Astrocyte of the cerebellum (primary cell): ENCODE results near the gene CCL26.
"Not testable (repeated sequence)": the region's sequence is repeated elsewhere in the genome, so short reads cannot be mapped to it uniquely, and the experiment has no call there.

Experiments used
- DNase-seq: peaks from one replicate; pipeline ENCODE4 v3.0.0-alpha.2; 2011; ENCODE audit warnings: low read depth
- H3K4me3 ChIP-seq: 2 replicates; pipeline ENCODE4 v1.5.1; 2011; ENCODE audit warnings: mild to moderate bottlenecking, low read depth, low read length, moderate library complexity
- in situ Hi-C: cut with HindIII; loops from 2 replicates; pipeline ENCODE4 v1.10.0; 2017; ENCODE audit warnings: low sequenced_read_pairs
- TF ChIP-seq, protein P1 (sequence below): IDR thresholded peaks from 2 replicates; pipeline ENCODE4 v1.5.1; 2012; ENCODE audit warnings: low read length, low read depth, moderate library complexity, mild to moderate bottlenecking; ENCODE audit errors: missing control alignments

Gene CCL26

DNA sequence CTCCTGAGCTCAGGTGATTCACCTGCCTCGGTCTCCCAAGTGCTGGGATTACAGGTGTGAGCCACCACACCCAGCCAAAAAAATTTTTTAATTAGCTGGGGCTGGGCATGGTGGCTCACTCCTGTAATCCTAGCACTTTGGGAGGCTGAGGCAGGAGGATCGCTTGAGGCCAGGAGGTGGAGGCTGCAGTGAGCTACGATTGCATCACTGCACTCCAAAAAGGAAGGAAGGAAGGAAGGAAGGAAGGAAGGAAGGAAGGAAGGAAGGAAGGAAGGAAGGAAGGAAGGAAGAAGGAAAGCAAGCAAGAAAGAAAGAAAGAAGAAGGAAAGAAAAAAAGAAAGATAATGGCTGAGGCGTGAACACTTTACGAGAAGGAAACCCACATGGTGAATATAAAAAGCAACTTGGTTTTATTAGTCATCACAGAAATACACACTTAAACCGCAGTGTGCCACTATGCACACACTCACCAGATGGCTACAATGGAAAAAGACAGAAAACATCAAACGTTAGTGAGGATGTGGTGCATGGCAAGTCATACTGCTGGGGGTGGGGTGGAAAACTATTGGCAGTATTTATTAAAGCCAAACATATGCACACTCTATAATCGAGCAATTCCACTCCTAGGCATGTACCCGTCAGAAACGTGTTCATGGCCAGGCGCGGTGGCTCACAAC lies 4.4 kb upstream of the CCL26 start:
- DNase-seq, result peak; percentile 86
- TF ChIP-seq, protein P1, sequence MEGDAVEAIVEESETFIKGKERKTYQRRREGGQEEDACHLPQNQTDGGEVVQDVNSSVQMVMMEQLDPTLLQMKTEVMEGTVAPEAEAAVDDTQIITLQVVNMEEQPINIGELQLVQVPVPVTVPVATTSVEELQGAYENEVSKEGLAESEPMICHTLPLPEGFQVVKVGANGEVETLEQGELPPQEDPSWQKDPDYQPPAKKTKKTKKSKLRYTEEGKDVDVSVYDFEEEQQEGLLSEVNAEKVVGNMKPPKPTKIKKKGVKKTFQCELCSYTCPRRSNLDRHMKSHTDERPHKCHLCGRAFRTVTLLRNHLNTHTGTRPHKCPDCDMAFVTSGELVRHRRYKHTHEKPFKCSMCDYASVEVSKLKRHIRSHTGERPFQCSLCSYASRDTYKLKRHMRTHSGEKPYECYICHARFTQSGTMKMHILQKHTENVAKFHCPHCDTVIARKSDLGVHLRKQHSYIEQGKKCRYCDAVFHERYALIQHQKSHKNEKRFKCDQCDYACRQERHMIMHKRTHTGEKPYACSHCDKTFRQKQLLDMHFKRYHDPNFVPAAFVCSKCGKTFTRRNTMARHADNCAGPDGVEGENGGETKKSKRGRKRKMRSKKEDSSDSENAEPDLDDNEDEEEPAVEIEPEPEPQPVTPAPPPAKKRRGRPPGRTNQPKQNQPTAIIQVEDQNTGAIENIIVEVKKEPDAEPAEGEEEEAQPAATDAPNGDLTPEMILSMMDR, result no peak
- in situ Hi-C loops, result no loop called here
- no peak overlapping the region for H3K4me3 ChIP-seq

DNA sequence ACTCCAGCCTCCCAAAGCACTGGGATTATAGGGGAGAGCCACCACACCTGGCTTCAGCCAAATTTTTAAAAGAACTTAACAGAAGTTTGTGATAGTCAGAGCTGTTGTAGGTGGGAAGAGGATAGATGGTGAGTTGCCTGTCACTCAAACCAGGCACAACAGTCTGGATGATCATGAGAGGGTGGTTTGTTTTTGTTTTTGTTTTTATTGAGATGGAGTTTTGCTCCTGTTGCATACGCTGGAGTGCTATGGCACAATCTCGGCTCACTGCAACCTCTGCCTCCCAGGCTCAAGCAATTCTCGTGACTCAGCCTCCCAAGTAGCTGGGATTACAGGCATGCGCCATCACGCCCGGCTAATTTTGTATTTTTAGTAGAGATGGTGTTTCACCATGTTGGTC lies 1.9 kb upstream of the CCL26 start:
- in situ Hi-C loops, H3K4me3 ChIP-seq, DNase-seq: not testable (repeated sequence)

- TF ChIP-seq, protein P1, result no peak
- no peak overlapping the region for H3K4me3 ChIP-seq
- DNase-seq, result no peak
- in situ Hi-C loops, result no loop called here
These were observed 787 bp downstream of the CCL26 start for GRCh38 chr7:75771224-75771623.

DNA sequence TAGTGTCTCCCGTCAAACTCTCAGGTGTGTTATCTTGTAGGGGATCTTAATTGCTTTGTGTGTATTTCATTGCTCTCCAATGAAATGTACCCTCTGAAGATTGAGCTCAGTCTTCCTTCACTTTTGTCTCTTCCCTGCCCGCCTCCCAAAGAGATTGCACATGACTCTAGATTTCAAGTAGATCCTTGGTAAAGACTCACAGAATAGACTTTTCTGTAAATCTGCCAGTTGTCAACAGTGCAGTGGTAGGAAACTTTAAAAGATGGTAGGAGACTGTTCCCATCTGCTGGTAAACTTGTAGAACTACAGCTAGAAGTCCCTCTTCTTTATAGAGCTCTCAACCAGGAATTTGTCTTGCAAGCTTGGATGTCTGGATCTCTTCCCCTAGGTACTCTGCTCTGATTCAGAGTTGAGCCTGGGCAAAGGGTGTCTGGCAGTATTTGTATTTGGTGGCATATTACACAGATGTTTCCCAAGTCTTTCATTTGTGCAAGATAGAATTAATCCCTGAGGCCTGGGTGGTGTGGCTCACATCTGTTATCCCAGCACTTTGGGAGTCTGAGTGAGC lies 9.6 kb downstream of the CCL26 start:
- H3K4me3 ChIP-seq, result no peak overlapping the region
- TF ChIP-seq, protein P1, result peak; percentile 75
- in situ Hi-C loops, result no loop called here
- no peak for DNase-seq

DNA sequence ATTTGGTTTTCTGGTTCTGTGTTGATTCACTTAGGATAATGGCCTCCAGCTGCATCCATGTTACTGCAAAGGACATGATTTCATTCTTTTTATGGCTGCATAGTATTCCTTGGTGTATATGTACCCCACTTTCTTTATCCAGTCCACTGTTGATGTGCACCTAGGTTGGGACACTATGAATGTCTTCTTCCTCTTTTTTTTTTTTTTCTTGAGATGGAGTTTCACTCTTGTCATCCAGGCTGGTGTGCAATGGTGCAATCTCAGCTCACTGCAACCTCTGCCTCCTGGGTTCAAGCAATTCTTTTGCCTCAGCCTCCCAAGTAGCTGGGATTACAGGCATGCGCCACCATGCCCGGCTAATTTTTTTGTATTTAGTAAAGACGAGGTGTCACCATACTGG lies 10.2 kb downstream of the CCL26 start:
- in situ Hi-C loops, DNase-seq, H3K4me3 ChIP-seq: not testable (repeated sequence)

DNA sequence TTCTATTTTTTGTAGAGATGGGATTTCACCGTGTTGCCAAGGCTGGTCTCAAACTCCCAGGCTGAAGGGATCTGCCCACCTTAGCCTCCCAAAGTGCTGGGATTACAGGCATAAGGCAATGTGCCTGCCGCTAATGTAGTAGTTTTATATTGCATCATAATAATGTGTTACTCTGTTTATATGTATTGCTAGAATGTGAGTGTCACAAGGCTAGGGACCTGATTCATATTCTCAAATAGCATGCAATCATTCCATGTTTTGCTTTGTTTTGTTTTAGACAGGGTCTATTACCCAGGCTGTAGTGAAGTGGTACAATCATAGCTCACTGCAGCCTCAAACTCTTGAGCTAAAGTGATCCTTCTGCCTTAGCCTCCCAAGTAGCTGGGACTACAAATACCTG lies 13.5 kb downstream of the CCL26 start:
- H3K4me3 ChIP-seq, result no peak overlapping the region
- TF ChIP-seq, protein P1, result no peak
- in situ Hi-C loops, result no loop called here
- no peak for DNase-seq

- no peak overlapping the region for H3K4me3 ChIP-seq
- in situ Hi-C loops, result no loop called here
- no peak for DNase-seq
- TF ChIP-seq, protein P1, result no peak
These were observed 14.2 kb downstream of the CCL26 start for GRCh38 chr7:75757860-75758259.
